HepG2 (cell line): ENCODE measurements around the gene C22orf31. TPM values are rescaled to one million over a fixed set of nuclear protein-coding genes. Genes with fewer than 3 reads are reported as not detected.

Experiments
- AHDC1 ChIP-seq: sonication (generic); formaldehyde crosslinking; IDR thresholded peaks from 2 replicates; pipeline ENCODE4 v1.5.1; 2020; ENCODE audit warnings: mild to moderate bottlenecking, missing genetic modification reagents, borderline replicate concordance
- BHLHE40 ChIP-seq: IDR thresholded peaks from 2 replicates; pipeline ENCODE4 v1.6.1; 2011; ENCODE audit warnings: low read length, improper control_type of control experiment
- EEA1 ChIP-seq: sonication (generic); formaldehyde crosslinking; IDR thresholded peaks from 2 replicates; pipeline ENCODE4 v1.5.1; 2020; ENCODE audit warnings: mild to moderate bottlenecking, missing genetic modification reagents, borderline replicate concordance
- GPBP1L1 ChIP-seq: sonication (generic); formaldehyde crosslinking; IDR thresholded peaks from 2 replicates; pipeline ENCODE4 v1.5.0; 2020; ENCODE audit warnings: mild to moderate bottlenecking, missing genetic modification reagents
- HMGXB4 ChIP-seq, 2 experiments: sonication (generic) in 1 of 2; formaldehyde crosslinking in 1 of 2; IDR thresholded peaks; 2 replicates each; pipeline versions ENCODE4 v1.4.0 to v1.6.1; 2018 to 2020; ENCODE audit warnings: missing genetic modification reagents in 2 of 2, borderline replicate concordance in 1 of 2, low read depth in 1 of 2, mild to moderate bottlenecking in 1 of 2, missing biosample characterization in 1 of 2
- JUN ChIP-seq: sonication (generic); formaldehyde crosslinking; IDR thresholded peaks from 2 replicates; pipeline ENCODE4 v1.4.0; 2020; ENCODE audit warnings: mild to moderate bottlenecking, missing genetic modification reagents
- KDM4B ChIP-seq: sonication (generic); formaldehyde crosslinking; IDR thresholded peaks from 2 replicates; pipeline ENCODE4 v1.4.0; 2020; ENCODE audit warnings: missing genetic modification reagents
- NFYC ChIP-seq: IDR thresholded peaks from 2 replicates; pipeline ENCODE4 v1.6.1; 2016; ENCODE audit warnings: missing genetic modification reagents, missing compliant biosample characterization
- PCBP2 ChIP-seq: fragments of 200-400 bp; formaldehyde crosslinking; optimal IDR thresholded peaks from 2 replicates; pipeline ENCODE3; 2018; ENCODE audit warnings: low read length, low read depth; ENCODE audit not compliant: poor library complexity, severe bottlenecking
- RFX1 ChIP-seq: fragments of 450-650 bp; IDR thresholded peaks from 2 replicates; pipeline ENCODE4 v1.6.1; 2017
- SPEN ChIP-seq: sonication (generic); formaldehyde crosslinking; IDR thresholded peaks from 2 replicates; pipeline ENCODE4 v1.5.1; 2020; ENCODE audit warnings: low read depth, mild to moderate bottlenecking, missing genetic modification reagents
- THRA ChIP-seq: sonication (generic); formaldehyde crosslinking; IDR thresholded peaks from 2 replicates; pipeline ENCODE4 v1.4.0; 2020; ENCODE audit warnings: missing genetic modification reagents, borderline replicate concordance
- TOE1 ChIP-seq: sonication (generic); formaldehyde crosslinking; IDR thresholded peaks from 2 replicates; pipeline ENCODE4 v1.4.0; 2020; ENCODE audit warnings: mild to moderate bottlenecking, missing genetic modification reagents
- ZKSCAN1 ChIP-seq: fragments of 150-350 bp; IDR thresholded peaks from 2 replicates; pipeline ENCODE4 v1.6.1; 2014; ENCODE audit warnings: low read length
- ZNF326 ChIP-seq: sonication (generic); formaldehyde crosslinking; IDR thresholded peaks from 2 replicates; pipeline ENCODE4 v1.4.0; 2020; ENCODE audit warnings: missing genetic modification reagents, borderline replicate concordance
- ZNF335 ChIP-seq: sonication (generic); formaldehyde crosslinking; IDR thresholded peaks from 2 replicates; pipeline ENCODE4 v1.4.0; 2020; ENCODE audit warnings: missing genetic modification reagents
- ZNF691 ChIP-seq: sonication (generic); formaldehyde crosslinking; IDR thresholded peaks from 2 replicates; pipeline ENCODE4 v1.4.0; 2020; ENCODE audit warnings: missing genetic modification reagents, low read depth, mild to moderate bottlenecking, borderline replicate concordance
- ZNF740 ChIP-seq: sonication (generic); formaldehyde crosslinking; IDR thresholded peaks from 2 replicates; pipeline ENCODE4 v1.4.0; 2020; ENCODE audit warnings: missing genetic modification reagents
- polyA plus RNA-seq, 8 experiments: library from polyadenylated mRNA; depleted of rRNA in 3 of 8; stranded (reverse) in 7 of 8; unstranded in 1 of 8; fragments of >200 nt; fragmentation: Illumina TruSeq in 4 of 8; extraction: Trizol in 4 of 8; gene quantifications; 2 replicates each; pipeline versions ENCODE4 v1.2.1 to v1.2.3, GENCODE V29; 2011 to 2016; ENCODE audit warnings: low read depth in 4 of 8, missing spikeins in 1 of 8, mixed read lengths in 1 of 8; ENCODE audit not compliant: insufficient read depth in 1 of 8
- total RNA-seq, 5 experiments: library from RNA; depleted of rRNA; stranded (reverse); fragments of >200 nt; fragmentation: Illumina TruSeq; extraction: Trizol; gene quantifications; 2 replicates each; pipeline ENCODE4 v1.2.3, GENCODE V29; 2016; ENCODE audit warnings: low read depth in 1 of 5

The C22orf31 gene
- total and polyA plus RNA-seq, 2 of the 13 experiments (the other 11 are each of a cell fraction or from before 2014, with no cell fraction given): not detected

GRCh38 chr22:29030618-29031226 lies 30.9 kb downstream of the C22orf31 start (continued):
- peak; percentile 84 for TF ChIP-seq AHDC1
- peak; percentile 95; the same call in 1 of the 2 replicates for TF ChIP-seq THRA
- TF ChIP-seq ZKSCAN1: no peak
- TF ChIP-seq ZNF335 (CRISPR knock-in tag): no peak
- TF ChIP-seq SPEN (CRISPR knock-in tag): no peak
- no peak for TF ChIP-seq TOE1 (CRISPR knock-in tag)
- TF ChIP-seq HMGXB4 (CRISPR knock-in tag; IDR thresholded peaks at IDR 0.05; ENCODE audit: borderline replicate concordance in 1 of 2, low read depth in 1 of 2): 0 out of 4 replicates have a peak, but pooled peaks of 1 of the 2 experiments have one; percentile 49
- no peak for TF ChIP-seq PCBP2
- peak; percentile 97 for TF ChIP-seq KDM4B (CRISPR knock-in tag)
- TF ChIP-seq ZNF740 (CRISPR knock-in tag): peak; percentile 84
- no peak for TF ChIP-seq JUN (CRISPR knock-in tag)
- TF ChIP-seq GPBP1L1: no peak
- no peak; the same call in 1 of the 2 replicates for TF ChIP-seq NFYC (CRISPR knock-in tag)
- TF ChIP-seq ZNF691 (CRISPR knock-in tag): peak; percentile 83; the same call in 1 of the 2 replicates
- TF ChIP-seq BHLHE40: no peak
- TF ChIP-seq RFX1: no peak
- no peak for TF ChIP-seq ZNF326 (CRISPR knock-in tag)
- TF ChIP-seq EEA1: no peak
